ENCODE results near the gene FFAR4.

FFAR4 gene

DNA sequence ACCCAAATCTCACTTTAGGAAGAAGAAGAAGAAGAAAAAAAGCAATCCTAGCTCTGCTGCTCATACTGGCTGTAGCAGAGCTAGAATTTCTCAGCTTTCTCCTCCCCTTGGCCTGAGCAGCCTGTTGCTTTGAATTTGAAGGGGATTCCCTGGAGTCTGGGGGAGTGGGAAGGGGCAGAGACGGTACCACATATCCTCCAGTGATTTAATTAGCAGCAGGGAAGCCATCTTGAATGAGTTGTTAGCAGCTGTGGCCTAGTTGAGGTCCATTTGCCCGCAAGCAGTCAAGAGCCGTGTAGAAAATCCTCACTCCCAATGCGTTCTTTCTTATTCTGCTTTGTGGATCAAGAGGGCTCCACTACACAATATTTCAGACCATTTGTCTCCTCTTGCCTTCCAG is 62.4 kb downstream of the FFAR4 start:
- H3K27ac ChIP-seq (ENCODE audit: low read length), result no peak overlapping the region
- H3K27me3 ChIP-seq (ENCODE audit: low read depth, low read length), result no peaks in the 10 kb centered on the region
- H3K36me3 ChIP-seq (ENCODE audit: control insufficient read depth in 1 of 2, insufficient read depth in 2 of 2, low read length in 2 of 2), result no peaks in the 10 kb centered on the region
- no peak overlapping the region for H3K4me3 ChIP-seq (ENCODE audit: low read depth in 1 of 2, low read length in 2 of 2)
- no peaks in the 10 kb centered on the region for H3K4me1 ChIP-seq (ENCODE audit: control insufficient read depth in 1 of 2, insufficient read depth in 2 of 2, low read length in 2 of 2)
- H3K9me3 ChIP-seq (ENCODE audit: control insufficient read depth in 1 of 2, low read length in 2 of 2), result no peaks in the 10 kb centered on the region

DNA sequence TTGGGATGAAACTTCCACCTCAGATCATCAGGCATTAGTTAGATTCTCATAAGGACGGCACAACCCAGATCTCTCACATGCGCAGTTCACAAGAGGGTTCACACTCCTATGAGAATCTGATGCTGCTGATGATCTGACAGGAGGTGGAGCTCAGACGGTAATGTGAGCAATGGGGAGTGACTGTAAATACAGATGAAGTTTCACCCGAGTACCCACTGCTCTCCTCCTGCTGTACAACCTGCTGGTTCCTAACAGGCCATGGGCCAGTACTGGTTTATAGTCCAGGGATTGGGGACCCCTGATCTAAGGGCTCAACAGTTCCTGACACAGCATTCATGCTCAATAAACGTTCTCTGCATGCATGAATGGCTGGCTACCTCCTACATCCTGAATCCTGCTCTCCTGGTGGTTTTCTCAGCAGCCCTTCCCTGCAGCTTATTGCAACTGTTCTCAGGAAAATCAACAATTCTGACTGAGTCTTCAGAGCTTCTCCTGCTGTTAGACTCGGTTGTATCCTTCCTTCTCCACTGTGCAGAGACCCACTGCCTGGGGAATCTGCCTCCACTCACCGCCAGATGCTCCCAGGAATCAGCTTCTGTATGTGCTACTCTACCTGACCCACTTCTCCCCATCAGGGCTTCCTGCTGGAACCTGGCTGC is 63.3 kb downstream of the FFAR4 start:
- Histone ChIP-seq H3K9me3 (ENCODE audit: control insufficient read depth in 1 of 2, low read length in 2 of 2) (no peaks in the 10 kb centered on the region), H3K4me3 (ENCODE audit: low read depth in 1 of 2, low read length in 2 of 2) (no peak overlapping the region), H3K4me1 (ENCODE audit: control insufficient read depth in 1 of 2, insufficient read depth in 2 of 2, low read length in 2 of 2) (no peaks in the 10 kb centered on the region), H3K36me3 (ENCODE audit: control insufficient read depth in 1 of 2, insufficient read depth in 2 of 2, low read length in 2 of 2) (no peaks in the 10 kb centered on the region), H3K27me3 (ENCODE audit: low read depth, low read length) (no peaks in the 10 kb centered on the region), H3K27ac (ENCODE audit: low read length) (no peak overlapping the region)

DNA sequence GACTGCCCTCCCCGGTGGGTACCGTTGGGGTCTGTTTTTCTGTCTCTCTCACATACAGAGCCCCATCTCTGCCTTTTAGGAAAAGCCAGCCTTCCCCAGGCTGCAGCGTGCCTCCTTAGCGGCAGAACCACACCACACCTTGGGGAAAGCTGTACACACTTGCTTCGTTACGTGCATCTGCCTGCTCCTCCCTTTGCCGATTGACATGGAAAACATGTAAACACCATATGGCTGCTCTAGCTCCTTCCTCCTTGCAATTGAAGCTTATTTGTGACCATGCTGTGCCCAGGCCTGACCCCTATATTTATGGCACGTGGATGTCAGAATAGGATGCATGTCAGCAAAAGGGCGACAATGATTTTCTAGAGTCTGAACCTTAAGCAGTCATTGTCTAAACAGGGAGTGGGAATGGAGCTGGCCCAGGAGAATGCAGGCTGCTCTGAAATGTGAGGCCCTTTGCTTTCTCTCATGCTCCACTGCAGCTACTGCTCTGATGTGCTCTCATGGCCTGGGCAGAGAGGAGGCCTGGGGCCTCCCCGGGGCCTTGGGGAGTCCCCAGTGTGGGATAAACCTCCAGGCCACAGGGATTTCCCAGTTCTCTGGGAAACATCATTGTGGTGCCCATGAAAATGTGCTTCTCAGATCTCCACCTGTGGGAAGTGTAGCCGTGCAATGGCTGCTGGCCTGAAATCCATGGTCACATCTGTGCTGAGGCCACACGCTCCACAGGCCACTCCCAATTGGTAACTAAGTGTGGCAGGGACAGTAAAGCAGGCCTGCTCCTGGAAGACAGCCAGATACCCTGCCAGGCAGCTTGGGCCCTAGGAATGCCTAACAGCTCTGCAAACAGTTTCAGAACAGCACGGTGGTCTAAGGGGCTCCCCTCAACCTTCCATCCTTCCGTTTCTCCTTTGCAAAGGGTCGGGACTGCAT is 64.4 kb downstream of the FFAR4 start:
- H3K36me3 ChIP-seq (ENCODE audit: control insufficient read depth in 1 of 2, insufficient read depth in 2 of 2, low read length in 2 of 2), result no peaks in the 10 kb centered on the region
- no peaks in the 10 kb centered on the region for H3K9me3 ChIP-seq (ENCODE audit: control insufficient read depth in 1 of 2, low read length in 2 of 2)
- H3K27ac ChIP-seq (ENCODE audit: low read length), result no peak overlapping the region
- H3K4me3 ChIP-seq (ENCODE audit: low read depth in 1 of 2, low read length in 2 of 2), result no peak overlapping the region
- no peaks in the 10 kb centered on the region for H3K4me1 ChIP-seq (ENCODE audit: control insufficient read depth in 1 of 2, insufficient read depth in 2 of 2, low read length in 2 of 2)
- H3K27me3 ChIP-seq (ENCODE audit: low read depth, low read length), result no peaks in the 10 kb centered on the region

All from muscle layer of duodenum (tissue), 2 donors.